GM21786 (cell line): ENCODE measurements around the gene MYNN.
A peak's percentile ranks its signal among the peaks of the same experiment; 100 is the strongest.
"Not testable (repeated sequence)": the region's sequence is repeated elsewhere in the genome, so short reads cannot be mapped to it uniquely, and the experiment has no call there.

Experiments
- ATAC-seq: cut with Tn5 transposase; IDR thresholded peaks from one replicate; pipeline ENCODE4 v1.9.1; 2021; ENCODE audit not compliant: unreplicated experiment

MYNN gene

DNA sequence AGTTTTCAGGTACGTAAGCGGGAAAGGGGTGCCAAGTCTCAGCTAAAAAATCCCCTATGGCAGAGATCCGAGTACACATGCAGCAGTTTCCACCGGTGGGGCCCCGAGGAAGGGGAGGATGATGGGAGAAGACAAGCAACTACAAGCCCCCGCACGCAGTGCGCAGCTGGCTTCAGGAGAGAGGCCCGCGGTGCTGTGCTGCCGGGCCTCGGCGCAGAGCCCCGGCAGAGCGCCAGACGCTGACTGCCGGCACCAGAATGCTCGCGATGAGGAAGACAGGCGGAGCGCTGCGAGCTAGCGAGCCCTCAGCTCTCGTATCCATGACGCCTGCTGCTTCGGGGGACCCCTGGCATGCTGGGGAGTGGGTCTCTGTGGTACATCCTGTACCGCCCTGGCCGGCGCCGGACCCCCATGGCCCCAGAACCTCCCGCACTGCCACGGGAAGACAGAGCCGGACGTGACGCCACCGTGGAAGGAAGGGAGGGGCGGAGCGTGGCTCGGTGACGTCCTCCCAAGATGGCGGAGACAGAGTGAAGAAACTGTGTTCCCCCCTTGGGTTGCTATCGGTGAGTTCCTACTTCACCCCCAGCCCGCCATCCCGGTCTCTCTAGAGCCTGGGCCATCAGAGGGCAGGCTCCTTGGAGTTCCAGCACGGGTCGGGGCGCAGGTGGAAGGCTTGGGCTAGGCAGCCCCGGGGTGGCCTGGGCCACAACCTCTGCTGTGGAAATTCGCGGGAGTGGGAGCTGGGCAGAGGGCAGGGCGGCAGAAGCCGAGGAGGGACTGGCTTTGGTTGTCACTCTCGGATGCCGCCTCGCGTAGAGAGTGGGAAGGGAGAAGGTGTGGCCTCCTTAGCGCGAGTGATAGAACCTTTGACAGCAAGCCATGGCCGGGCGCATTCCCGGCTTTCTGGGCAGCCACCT is at the start of gene MYNN:
TSS of gene MYNN (plus strand) at position 500 of the 920 bp plus-strand sequence. CDS start 900 bp downstream, outside the sequence.
- ATAC-seq = peak; percentile 83

- not testable (repeated sequence) for ATAC-seq
Observed at GRCh38 chr3:169731857-169732256, 41.3 kb upstream of the MYNN start.

DNA sequence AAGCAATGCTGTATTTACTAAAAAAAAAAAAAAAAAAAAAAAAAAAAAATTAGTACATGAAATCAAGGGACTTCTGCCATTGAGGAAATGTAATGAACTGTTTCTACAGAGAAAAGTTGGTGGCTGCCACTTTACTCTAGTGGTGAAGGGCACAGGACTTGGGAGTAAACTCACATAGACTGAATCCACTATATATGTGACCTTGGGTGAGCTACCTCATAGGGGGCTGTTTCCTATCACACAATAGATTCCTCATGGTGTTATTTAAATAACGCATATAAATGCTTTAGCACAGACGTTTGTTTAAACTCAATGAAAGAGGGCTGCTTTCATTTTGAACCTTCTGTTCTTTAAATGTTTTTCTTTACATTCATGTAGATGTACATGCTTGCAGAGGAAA is 34.1 kb upstream of the MYNN start:
- no peak for ATAC-seq

DNA sequence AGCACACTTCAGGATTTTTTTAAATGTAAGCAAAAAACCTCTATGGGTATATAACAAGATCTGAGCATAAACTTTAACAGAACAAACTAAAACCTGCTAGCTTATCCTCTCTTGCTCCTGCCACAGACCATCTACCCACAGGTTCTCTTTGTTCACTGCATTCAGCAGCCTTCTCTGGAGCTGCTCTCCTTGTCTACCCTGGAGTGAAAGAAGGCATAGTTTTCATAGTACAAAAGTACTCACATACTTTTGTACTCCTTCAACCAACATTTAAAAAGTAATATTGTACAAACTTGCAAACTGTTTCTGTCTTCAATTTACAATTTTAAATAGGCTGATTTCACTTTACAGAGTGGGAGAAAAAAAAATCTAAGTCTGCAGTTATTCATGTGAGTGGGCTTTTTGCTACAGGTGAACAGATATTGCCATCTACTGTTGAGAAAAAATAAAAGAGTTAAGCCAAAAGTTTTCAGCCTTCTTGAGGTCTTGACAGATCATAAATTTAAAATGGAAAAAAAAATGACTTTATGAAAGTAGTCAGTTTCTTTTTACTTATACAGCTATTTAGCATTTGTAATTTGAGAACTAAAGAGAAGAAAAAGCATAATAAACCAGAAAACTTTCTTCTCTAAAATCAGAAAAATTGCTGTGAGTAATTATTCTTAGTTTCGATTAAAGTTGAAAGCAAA is 28.7 kb upstream of the MYNN start:
- no peak for ATAC-seq

- ATAC-seq = no peak
Observed at GRCh38 chr3:169746924-169747323, 26.3 kb upstream of the MYNN start.

DNA sequence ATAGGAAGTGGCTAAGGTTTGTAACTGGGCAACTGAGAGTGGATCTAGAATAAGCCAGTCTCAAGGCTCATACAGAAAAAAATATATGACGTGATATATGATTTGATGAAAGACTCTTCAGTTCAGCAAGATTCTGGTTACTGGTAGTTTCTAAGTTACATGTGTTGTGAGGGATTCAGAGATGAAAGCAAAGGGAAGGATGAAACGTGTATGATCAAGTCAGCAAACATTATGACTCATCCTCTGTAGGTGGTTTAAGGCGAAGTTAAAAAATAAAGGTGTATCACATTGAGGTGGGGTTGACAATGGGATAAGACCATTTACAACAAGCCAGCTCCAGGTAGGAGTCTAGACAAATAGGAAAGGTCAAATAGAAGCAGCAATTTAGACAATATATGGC is 24.5 kb upstream of the MYNN start:
- ATAC-seq = no peak

GRCh38 chr3:169750665-169751064 is 22.5 kb upstream of the MYNN start:
- ATAC-seq = no peak

DNA sequence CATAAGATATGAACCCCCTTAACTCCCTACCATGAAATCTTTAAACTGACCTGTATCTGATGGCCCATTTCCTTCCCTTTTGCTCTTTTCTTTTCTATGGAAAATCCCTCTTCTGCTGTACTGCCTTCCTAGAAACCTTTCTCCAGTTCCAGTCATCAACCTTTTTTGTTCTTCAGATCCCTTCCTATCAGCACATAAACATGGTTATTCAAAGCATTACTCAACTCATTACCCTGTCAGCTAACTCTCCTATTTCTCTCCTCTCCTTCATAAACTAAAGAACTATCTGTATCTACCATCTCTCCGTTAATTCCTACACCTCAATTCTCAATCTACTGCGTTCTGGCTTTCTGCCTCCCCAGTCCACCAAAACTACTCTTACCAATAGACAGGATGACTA is 21.3 kb upstream of the MYNN start:
- no peak for ATAC-seq

GRCh38 chr3:169754711-169755110 is 18.5 kb upstream of the MYNN start:
- ATAC-seq = no peak

DNA sequence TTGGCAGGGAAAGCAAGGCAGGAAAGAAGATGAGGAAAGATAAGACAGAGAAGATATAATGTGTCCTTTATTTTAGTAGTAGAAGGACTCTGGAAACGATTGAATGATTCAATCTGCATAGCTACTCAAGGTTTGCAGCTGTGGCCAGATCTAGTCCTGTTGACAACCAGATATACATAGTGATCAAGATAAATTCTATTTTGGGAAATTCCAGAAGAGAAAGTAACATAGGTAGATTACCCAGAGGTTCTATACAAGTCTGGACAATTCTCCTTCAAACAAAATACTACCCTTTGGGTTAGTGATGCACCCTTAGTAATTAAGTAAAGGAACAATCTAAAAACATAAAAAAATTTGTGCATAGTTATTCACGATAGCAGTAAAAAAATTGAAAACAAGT is 17.7 kb upstream of the MYNN start:
- ATAC-seq = no peak

GRCh38 chr3:169758359-169758994 is 14.7 kb upstream of the MYNN start:
- no peak for ATAC-seq

DNA sequence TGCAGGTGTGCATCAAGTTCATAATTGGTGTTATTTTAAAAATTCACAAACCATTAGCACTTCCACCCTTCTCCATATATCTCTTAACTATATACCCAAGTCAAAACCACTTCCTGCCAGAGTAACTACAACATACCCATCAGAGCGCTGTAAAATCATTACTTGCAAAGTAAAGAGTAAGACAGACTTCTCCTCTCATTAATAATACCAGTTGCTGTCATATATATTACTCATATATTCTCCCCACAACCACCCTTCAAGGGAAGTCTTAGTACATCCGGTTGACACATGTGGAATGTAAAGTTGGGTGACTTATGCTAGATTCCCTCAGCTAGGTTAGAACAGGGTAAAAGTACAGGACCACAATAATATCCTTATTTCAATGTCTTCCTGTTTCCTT is 13.9 kb upstream of the MYNN start:
- peak; percentile 52 for ATAC-seq

- ATAC-seq = no peak
Observed at GRCh38 chr3:169760479-169760878, 12.7 kb upstream of the MYNN start.

GRCh38 chr3:169764312-169764881 is 8.8 kb upstream of the MYNN start:
- peak; percentile 29 for ATAC-seq

GRCh38 chr3:169764882-169765612 is 8.1 kb upstream of the MYNN start, which contains the start of gene TERC:
Gene TERC, minus strand, starts transcription at chr3:169765060.
- peak; percentile 71 for ATAC-seq

DNA sequence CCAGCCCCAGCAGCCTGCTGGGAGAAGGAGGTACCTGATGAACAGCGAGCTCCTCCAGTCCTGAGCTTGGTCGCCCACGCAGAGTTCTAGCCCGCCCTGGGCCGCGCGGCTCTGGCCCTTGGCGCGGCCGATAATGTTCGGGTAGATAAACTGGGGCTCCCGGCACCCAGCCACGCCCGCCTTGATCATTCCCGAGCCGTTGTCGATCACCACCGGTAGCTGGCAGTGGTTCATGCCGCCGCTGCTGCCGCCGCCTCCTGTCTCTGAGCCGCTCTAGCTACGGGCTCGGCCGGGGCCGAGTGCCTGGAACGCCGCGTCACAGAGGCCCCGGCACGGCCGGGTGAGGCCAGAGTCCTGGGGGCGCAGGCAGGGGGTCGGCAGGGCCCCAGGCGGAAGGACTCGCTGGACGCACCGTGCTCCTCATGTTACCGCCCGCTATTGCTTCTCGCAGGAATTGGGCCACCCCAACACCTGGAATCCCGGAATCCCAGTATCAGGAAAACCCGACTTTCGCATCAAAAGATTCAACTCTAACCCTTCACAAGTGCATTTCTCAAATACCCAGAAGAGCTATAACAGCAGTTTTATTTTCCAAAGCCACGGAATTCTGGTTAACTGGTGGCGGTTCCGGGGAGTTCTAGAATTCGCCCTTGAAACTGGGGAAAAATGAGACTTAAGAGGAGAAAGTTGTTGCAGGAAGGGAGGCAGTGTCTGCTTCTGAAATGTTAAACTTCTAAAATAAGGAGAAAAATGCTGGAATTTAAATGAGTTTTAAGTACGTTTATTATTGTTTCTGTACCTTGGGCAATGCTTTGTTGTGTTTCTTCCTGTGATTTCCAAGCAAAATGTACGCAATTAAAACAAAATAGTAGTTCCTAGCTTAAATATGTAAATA is 3.7 kb upstream of the MYNN start, which contains the start of gene ACTRT3:
TSS of gene ACTRT3 (minus strand) at position 275 of the 895 bp plus-strand sequence. CDS start at position 234, 41 bp downstream.
- peak; percentile 23 for ATAC-seq

- ATAC-seq = no peak
Observed at GRCh38 chr3:169771497-169772304, 1.5 kb upstream of the MYNN start.

GRCh38 chr3:169772305-169772896 is 795 bp upstream of the MYNN start:
- ATAC-seq = peak; percentile 20
